SW480 (cell line): ENCODE results near the gene PRKAG1.
A peak's percentile ranks its signal among the peaks of the same experiment; 100 is the strongest.

Experiments used
- DNase-seq: peaks from one replicate; pipeline ENCODE4 v3.0.0-alpha.2; 2016; ENCODE audit warnings: low spot score

PRKAG1 gene

GRCh38 chr12:49031573-49032161 lies 13.1 kb upstream of the PRKAG1 start:
- no peak for DNase-seq

- DNase-seq, result no peak
Observed at GRCh38 chr12:49030714-49031572, 12.4 kb upstream of the PRKAG1 start.

GRCh38 chr12:49030119-49030518 lies 11.5 kb upstream of the PRKAG1 start:
- DNase-seq, result no peak

- no peak for DNase-seq
Observed at GRCh38 chr12:49028666-49029275, 10.2 kb upstream of the PRKAG1 start.

GRCh38 chr12:49027846-49028555 lies 9.4 kb upstream of the PRKAG1 start:
- DNase-seq, result no peak

GRCh38 chr12:49026678-49027480 lies 8.3 kb upstream of the PRKAG1 start:
- DNase-seq, result no peak

- DNase-seq, result no peak
Observed at GRCh38 chr12:49026101-49026500, 7.5 kb upstream of the PRKAG1 start.

GRCh38 chr12:49025463-49025862 lies 6.9 kb upstream of the PRKAG1 start:
- no peak for DNase-seq

- DNase-seq, result no peak
Observed at GRCh38 chr12:49024543-49024942, 6.0 kb upstream of the PRKAG1 start.

- DNase-seq, result no peak
Observed at GRCh38 chr12:49023812-49024211, 5.2 kb upstream of the PRKAG1 start.

GRCh38 chr12:49022558-49023178 lies 4.1 kb upstream of the PRKAG1 start:
- no peak for DNase-seq

- DNase-seq, result no peak
Observed at GRCh38 chr12:49021292-49021915, 2.8 kb upstream of the PRKAG1 start.

GRCh38 chr12:49020441-49020840 lies 1.9 kb upstream of the PRKAG1 start:
- no peak for DNase-seq

- peak; percentile 42 for DNase-seq
Observed at GRCh38 chr12:49019443-49020324, 1.1 kb upstream of the PRKAG1 start.

- DNase-seq, result no peak
Observed at GRCh38 chr12:49019120-49019430, 499 bp upstream of the PRKAG1 start.

GRCh38 chr12:49017891-49018260 lies 700 bp downstream of the PRKAG1 start:
- no peak for DNase-seq

GRCh38 chr12:49015196-49015595 lies 3.4 kb downstream of the PRKAG1 start:
- no peak for DNase-seq

GRCh38 chr12:49014547-49014946 lies 4.0 kb downstream of the PRKAG1 start:
- DNase-seq, result no peak

GRCh38 chr12:49013428-49013827 lies 5.1 kb downstream of the PRKAG1 start:
- DNase-seq, result no peak

GRCh38 chr12:49012739-49013138 lies 5.8 kb downstream of the PRKAG1 start:
- DNase-seq, result no peak
